SK-N-SH (cell line): ENCODE measurements around the gene DENND6A. TPM values are rescaled to one million over a fixed set of nuclear protein-coding genes. Genes with fewer than 3 reads are reported as not detected.

Source experiments
- CTCF ChIA-PET: fragments of 300-600, 350-600 bp; formaldehyde crosslinking; extraction: SDS; loops from one replicate; lab custom pipeline; 2021; lab: Yijun Ruan, JAX
- POLR2A ChIA-PET: fragments of 350-600 bp; sonication (Branson Sonifier 250); formaldehyde crosslinking; extraction: SDS; loops from one replicate; lab custom pipeline; 2020; ENCODE audit warnings: antibody characterized with exemption, inconsistent platforms; lab: Yijun Ruan, JAX
- DNase-seq: peaks from one replicate; pipeline ENCODE4 v3.0.0; 2012
- H2AFZ ChIP-seq: fragments of 200-600 bp; sonication (generic); 2 replicates; pipeline ENCODE4 v1.8.1; 2016; ENCODE audit warnings: antibody characterized with exemption, mild to moderate bottlenecking, low read depth
- H3F3A ChIP-seq: fragments of 200-600 bp; sonication (generic); replicated peaks from 2 replicates; pipeline ENCODE3; 2016; ENCODE audit warnings: antibody characterized with exemption, mild to moderate bottlenecking; ENCODE audit not compliant: insufficient read depth
- H3K27ac ChIP-seq, 2 experiments: fragments of 200-500 bp in 1 of 2; fragments of 200-600 bp in 1 of 2; sonication (Bioruptor generic) in 1 of 2; sonication (generic), shearing (Covaris generic) in 1 of 2; 2 replicates each; pipeline versions ENCODE4 v1.5.1 to v1.6.1; 2014 to 2016; ENCODE audit warnings: low read depth in 2 of 2, inconsistent platforms in 1 of 2, low read length in 1 of 2, mild to moderate bottlenecking in 1 of 2, mixed read lengths in 1 of 2
- H3K27me3 ChIP-seq: fragments of 200-600 bp; sonication (generic), shearing (Covaris generic); 2 replicates; pipeline ENCODE4 v1.6.1; 2016; ENCODE audit warnings: mixed run types; ENCODE audit not compliant: insufficient read depth
- H3K36me3 ChIP-seq, 2 experiments: fragments of 200-500 bp in 1 of 2; fragments of 200-600 bp in 1 of 2; sonication (Bioruptor generic) in 1 of 2; sonication (generic) in 1 of 2; replicated peaks in 1 of 2; 2 replicates each; pipeline versions ENCODE3 to v1.5.1; 2014 to 2016; ENCODE audit warnings: low read length in 1 of 2, mild to moderate bottlenecking in 1 of 2; ENCODE audit not compliant: insufficient read depth in 2 of 2, control insufficient read depth in 1 of 2
- H3K4me1 ChIP-seq, 2 experiments: fragments of 200-500 bp in 1 of 2; fragments of 200-600 bp in 1 of 2; sonication (Bioruptor generic) in 1 of 2; sonication (generic), shearing (Covaris generic) in 1 of 2; 2 replicates each; pipeline versions ENCODE4 v1.5.1 to v1.6.1; 2014 to 2016; ENCODE audit warnings: low read depth in 1 of 2, low read length in 1 of 2, mixed run types in 1 of 2; ENCODE audit not compliant: insufficient read depth in 2 of 2, control insufficient read depth in 1 of 2
- H3K4me2 ChIP-seq: fragments of 200-600 bp; sonication (generic), shearing (Covaris generic); 2 replicates; pipeline ENCODE4 v1.6.1; 2017; ENCODE audit warnings: mixed run types
- H3K4me3 ChIP-seq, 2 experiments: fragments of 200-500 bp in 1 of 2; fragments of 200-600 bp in 1 of 2; sonication (Bioruptor generic) in 1 of 2; sonication (generic), shearing (Covaris generic) in 1 of 2; 2 replicates each; pipeline versions ENCODE4 v1.5.1 to v1.8.1; 2014 to 2016; ENCODE audit warnings: low read depth in 2 of 2, inconsistent platforms in 1 of 2, low read length in 1 of 2, mild to moderate bottlenecking in 1 of 2, mixed read lengths in 1 of 2, moderate library complexity in 1 of 2
- H3K79me2 ChIP-seq: fragments of 200-600 bp; sonication (generic); 2 replicates; pipeline ENCODE4 v1.8.1; 2017; ENCODE audit warnings: mild to moderate bottlenecking; ENCODE audit not compliant: insufficient read depth
- H3K9ac ChIP-seq: fragments of 200-600 bp; sonication (generic); 2 replicates; pipeline ENCODE4 v1.6.1; 2017; ENCODE audit warnings: mixed run types
- H3K9me2 ChIP-seq: fragments of 200-600 bp; sonication (generic); 2 replicates; pipeline ENCODE4 v1.6.1; 2017; ENCODE audit warnings: mixed run types
- H3K9me3 ChIP-seq: fragments of 200-600 bp; sonication (generic); 2 replicates; pipeline ENCODE4 v1.6.1; 2017; ENCODE audit warnings: mixed run types, mild to moderate bottlenecking, moderate library complexity
- H4K20me1 ChIP-seq: fragments of 200-600 bp; sonication (generic); 2 replicates; pipeline ENCODE4 v1.6.1; 2017; ENCODE audit warnings: mild to moderate bottlenecking, mixed run types; ENCODE audit not compliant: insufficient read depth
- ELF1 ChIP-seq: IDR thresholded peaks from 2 replicates; pipeline ENCODE4 v1.4.0; 2012
- FOSL2 ChIP-seq: IDR thresholded peaks from 2 replicates; pipeline ENCODE4 v1.4.0; 2012; ENCODE audit warnings: low read depth, mild to moderate bottlenecking, moderate library complexity, borderline replicate concordance
- FOXJ3 ChIP-seq: sonication (generic); formaldehyde crosslinking; IDR thresholded peaks from 2 replicates; pipeline ENCODE4 v1.5.1; 2020; ENCODE audit warnings: mild to moderate bottlenecking, missing genetic modification reagents
- FOXM1 ChIP-seq: IDR thresholded peaks from 2 replicates; pipeline ENCODE4 v1.4.0; 2012; ENCODE audit warnings: low read depth, mild to moderate bottlenecking
- GABPA ChIP-seq: IDR thresholded peaks from 2 replicates; pipeline ENCODE4 v1.4.0; 2012; ENCODE audit warnings: low read depth, mild to moderate bottlenecking
- GATA2 ChIP-seq: sonication (generic); formaldehyde crosslinking; IDR thresholded peaks from 2 replicates; pipeline ENCODE4 v1.5.0; 2020; ENCODE audit warnings: mild to moderate bottlenecking, missing genetic modification reagents
- MXI1 ChIP-seq: IDR thresholded peaks from 2 replicates; pipeline ENCODE4 v1.6.1; 2012; ENCODE audit warnings: mild to moderate bottlenecking, low read depth, low read length, improper control_type of control experiment
- NRF1 ChIP-seq: IDR thresholded peaks from 2 replicates; pipeline ENCODE4 v1.6.1; 2012; ENCODE audit warnings: low read depth, mild to moderate bottlenecking, low read length
- RAD21 ChIP-seq: IDR thresholded peaks from 2 replicates; pipeline ENCODE4 v1.6.1; 2012; ENCODE audit warnings: mild to moderate bottlenecking, low read length
- RCOR1 ChIP-seq: fragments of 150-350 bp; IDR thresholded peaks from 2 replicates; pipeline ENCODE4 v1.6.1; 2017; ENCODE audit warnings: antibody characterized with exemption, low read length
- RFX5 ChIP-seq: IDR thresholded peaks from 2 replicates; pipeline ENCODE4 v1.6.1; 2012; ENCODE audit warnings: mild to moderate bottlenecking, improper control_type of control experiment, low read length
- SMC3 ChIP-seq: IDR thresholded peaks from 2 replicates; pipeline ENCODE4 v1.6.1; 2012; ENCODE audit warnings: low read depth, low read length, improper control_type of control experiment
- TAF1 ChIP-seq: IDR thresholded peaks from 2 replicates; pipeline ENCODE4 v1.6.1; 2012; ENCODE audit warnings: low read depth, mild to moderate bottlenecking, low read length, moderate library complexity, borderline replicate concordance
- TCF12 ChIP-seq: IDR thresholded peaks from 2 replicates; pipeline ENCODE4 v1.4.0; 2012
- YY1 ChIP-seq: IDR thresholded peaks from 2 replicates; pipeline ENCODE4 v1.4.0; 2012; ENCODE audit warnings: low read depth, mild to moderate bottlenecking
- WGBS: methylation state at CpG from one replicate; pipeline ENCODE4 v1.1.6; 2017; ENCODE audit warnings: low lambda C conversion rate; 5-methylcytosine and 5-hydroxymethylcytosine counted together
- polyA plus RNA-seq, 3 experiments: library from polyadenylated mRNA; depleted of rRNA; stranded (reverse); fragments of >200 nt; gene quantifications; 2 replicates each; pipeline ENCODE4 v1.2.3, GENCODE V29; 2012
- TF ChIP-seq, protein P1 (sequence below): fragments of 150-350 bp; IDR thresholded peaks from 2 replicates; pipeline ENCODE4 v1.6.1; 2016; ENCODE audit warnings: mild to moderate bottlenecking, low read depth, low read length
- TF ChIP-seq, protein P2 (sequence below): IDR thresholded peaks from 2 replicates; pipeline ENCODE4 v1.6.1; 2012; ENCODE audit warnings: mild to moderate bottlenecking, low read depth, low read length, moderate library complexity
- TF ChIP-seq, protein P3 (sequence below): fragments of 150-350 bp; IDR thresholded peaks from 2 replicates; pipeline ENCODE4 v1.6.1; 2017; ENCODE audit warnings: antibody characterized with exemption, low read length, low read depth, borderline replicate concordance
- TF ChIP-seq, protein P4 (sequence below): IDR thresholded peaks from 2 replicates; pipeline ENCODE4 v1.4.0; 2012; ENCODE audit warnings: low read depth

The DENND6A gene
- polyA plus RNA-seq, 1 of the 3 experiments (the other 2 are of a cell fraction) = 5.8 TPM

DNA sequence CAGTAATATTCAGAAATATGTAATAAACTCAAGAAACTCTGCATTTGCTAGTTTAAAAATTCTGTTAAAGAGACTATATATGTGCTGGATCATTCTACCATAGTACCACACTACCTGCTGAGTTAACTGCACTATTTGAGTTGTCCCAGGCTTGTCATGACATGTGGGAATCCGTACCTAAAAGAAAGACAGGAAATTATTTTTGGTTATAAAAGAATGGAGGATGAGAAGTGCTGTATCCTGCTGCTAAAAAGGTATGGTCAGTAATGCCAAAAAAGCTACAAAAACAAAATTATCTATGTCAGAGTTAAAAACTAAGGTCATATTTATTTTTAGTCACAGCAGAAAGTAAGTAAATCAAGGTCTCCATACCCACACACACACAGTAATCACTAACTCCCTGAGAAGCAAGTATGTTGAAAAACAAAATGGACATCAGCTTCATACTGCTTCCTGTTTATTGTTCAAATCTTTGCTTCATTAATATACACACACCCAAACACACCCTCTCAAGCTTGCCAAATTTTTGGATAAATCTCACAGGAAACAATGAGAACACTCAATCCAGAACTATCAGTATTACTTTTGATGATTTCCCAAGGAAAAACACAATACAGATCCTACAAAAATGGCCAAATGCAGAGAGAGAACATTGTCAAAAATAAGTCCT lies 33.7 kb downstream of the DENND6A start:
- no peaks in the 10 kb centered on the region for H3K9me2 ChIP-seq
- no peaks in the 10 kb centered on the region for H3K9me3 ChIP-seq
- no peaks in the 10 kb centered on the region for H3K27me3 ChIP-seq
- no peak for TF ChIP-seq GABPA
- TF ChIP-seq, protein P1, sequence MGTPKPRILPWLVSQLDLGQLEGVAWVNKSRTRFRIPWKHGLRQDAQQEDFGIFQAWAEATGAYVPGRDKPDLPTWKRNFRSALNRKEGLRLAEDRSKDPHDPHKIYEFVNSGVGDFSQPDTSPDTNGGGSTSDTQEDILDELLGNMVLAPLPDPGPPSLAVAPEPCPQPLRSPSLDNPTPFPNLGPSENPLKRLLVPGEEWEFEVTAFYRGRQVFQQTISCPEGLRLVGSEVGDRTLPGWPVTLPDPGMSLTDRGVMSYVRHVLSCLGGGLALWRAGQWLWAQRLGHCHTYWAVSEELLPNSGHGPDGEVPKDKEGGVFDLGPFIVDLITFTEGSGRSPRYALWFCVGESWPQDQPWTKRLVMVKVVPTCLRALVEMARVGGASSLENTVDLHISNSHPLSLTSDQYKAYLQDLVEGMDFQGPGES = no peak
- no peak for TF ChIP-seq RCOR1
- TF ChIP-seq FOXM1 = no peak
- no peak for TF ChIP-seq SMC3
- no peak for TF ChIP-seq TAF1
- no peak for TF ChIP-seq ELF1
- ChIA-PET POLR2A (no interaction called here), CTCF (no interaction called here)
- no peak overlapping the region for H3K9ac ChIP-seq
- H3K79me2 ChIP-seq = no peaks in the 10 kb centered on the region; the same call in 1 of the 2 replicates
- no peaks in the 10 kb centered on the region for H3K4me1 ChIP-seq
- 88% methylated on average over 1 of the region's 1 CpG for WGBS
- no peak overlapping the region for H3K4me3 ChIP-seq
- no peak overlapping the region for H2AFZ ChIP-seq
- DNase-seq = no peak
- H3K4me2 ChIP-seq = no peak overlapping the region
- peaks cover 30 to 56% of the 10 kb centered on the region in 2 experiments for H3K36me3 ChIP-seq
- no peaks in the 10 kb centered on the region for H4K20me1 ChIP-seq
- H3K27ac ChIP-seq = no peak overlapping the region
- peaks cover 5% of the 10 kb centered on the region for H3F3A ChIP-seq

DNA sequence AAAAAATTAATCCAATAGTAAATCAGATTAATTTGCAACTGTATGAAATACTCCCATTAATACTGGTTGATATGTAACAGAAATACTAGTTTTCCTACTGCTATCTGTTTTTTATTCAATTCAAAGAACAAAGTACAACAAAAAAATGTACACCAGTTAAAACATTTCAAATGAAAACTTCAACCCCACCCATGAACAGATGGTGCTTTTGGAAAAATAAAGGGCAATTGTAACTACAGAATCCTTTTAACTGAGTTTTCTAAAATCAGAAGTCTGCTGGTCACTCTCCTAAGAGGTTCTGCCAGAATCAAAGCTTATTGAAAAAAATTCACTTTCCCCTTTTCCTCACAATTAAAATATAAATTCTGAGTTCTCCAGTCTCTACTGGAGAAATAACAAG lies 34.3 kb downstream of the DENND6A start:
- POLR2A ChIA-PET = no interaction called here
- DNase-seq = no peak
- H3K4me3 ChIP-seq = no peak overlapping the region
- H3K36me3 ChIP-seq = peaks cover 26 to 56% of the 10 kb centered on the region in 2 experiments
- H3K4me1 ChIP-seq = no peaks in the 10 kb centered on the region
- no peak overlapping the region for H3K4me2 ChIP-seq
- H3K79me2 ChIP-seq = no peaks in the 10 kb centered on the region; the same call in 1 of the 2 replicates
- peaks cover 5% of the 10 kb centered on the region for H3F3A ChIP-seq
- H3K9ac ChIP-seq = no peak overlapping the region
- CTCF ChIA-PET = interaction anchor here (0.7 kb wide), 1 partner anchor 13 kb away, joined by 3 read pairs; no protein-coding TSS in a partner anchor
- H2AFZ ChIP-seq = no peak overlapping the region
- no peak overlapping the region for H3K27ac ChIP-seq
- H3K9me2 ChIP-seq = no peaks in the 10 kb centered on the region
- H3K27me3 ChIP-seq = no peaks in the 10 kb centered on the region
- no peaks in the 10 kb centered on the region for H3K9me3 ChIP-seq
- TF ChIP-seq, protein P1 = no peak
- no peak for TF ChIP-seq GATA2 (CRISPR knock-in tag)
- TF ChIP-seq, protein P2, sequence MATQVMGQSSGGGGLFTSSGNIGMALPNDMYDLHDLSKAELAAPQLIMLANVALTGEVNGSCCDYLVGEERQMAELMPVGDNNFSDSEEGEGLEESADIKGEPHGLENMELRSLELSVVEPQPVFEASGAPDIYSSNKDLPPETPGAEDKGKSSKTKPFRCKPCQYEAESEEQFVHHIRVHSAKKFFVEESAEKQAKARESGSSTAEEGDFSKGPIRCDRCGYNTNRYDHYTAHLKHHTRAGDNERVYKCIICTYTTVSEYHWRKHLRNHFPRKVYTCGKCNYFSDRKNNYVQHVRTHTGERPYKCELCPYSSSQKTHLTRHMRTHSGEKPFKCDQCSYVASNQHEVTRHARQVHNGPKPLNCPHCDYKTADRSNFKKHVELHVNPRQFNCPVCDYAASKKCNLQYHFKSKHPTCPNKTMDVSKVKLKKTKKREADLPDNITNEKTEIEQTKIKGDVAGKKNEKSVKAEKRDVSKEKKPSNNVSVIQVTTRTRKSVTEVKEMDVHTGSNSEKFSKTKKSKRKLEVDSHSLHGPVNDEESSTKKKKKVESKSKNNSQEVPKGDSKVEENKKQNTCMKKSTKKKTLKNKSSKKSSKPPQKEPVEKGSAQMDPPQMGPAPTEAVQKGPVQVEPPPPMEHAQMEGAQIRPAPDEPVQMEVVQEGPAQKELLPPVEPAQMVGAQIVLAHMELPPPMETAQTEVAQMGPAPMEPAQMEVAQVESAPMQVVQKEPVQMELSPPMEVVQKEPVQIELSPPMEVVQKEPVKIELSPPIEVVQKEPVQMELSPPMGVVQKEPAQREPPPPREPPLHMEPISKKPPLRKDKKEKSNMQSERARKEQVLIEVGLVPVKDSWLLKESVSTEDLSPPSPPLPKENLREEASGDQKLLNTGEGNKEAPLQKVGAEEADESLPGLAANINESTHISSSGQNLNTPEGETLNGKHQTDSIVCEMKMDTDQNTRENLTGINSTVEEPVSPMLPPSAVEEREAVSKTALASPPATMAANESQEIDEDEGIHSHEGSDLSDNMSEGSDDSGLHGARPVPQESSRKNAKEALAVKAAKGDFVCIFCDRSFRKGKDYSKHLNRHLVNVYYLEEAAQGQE = no peak
- TF ChIP-seq, protein P3, sequence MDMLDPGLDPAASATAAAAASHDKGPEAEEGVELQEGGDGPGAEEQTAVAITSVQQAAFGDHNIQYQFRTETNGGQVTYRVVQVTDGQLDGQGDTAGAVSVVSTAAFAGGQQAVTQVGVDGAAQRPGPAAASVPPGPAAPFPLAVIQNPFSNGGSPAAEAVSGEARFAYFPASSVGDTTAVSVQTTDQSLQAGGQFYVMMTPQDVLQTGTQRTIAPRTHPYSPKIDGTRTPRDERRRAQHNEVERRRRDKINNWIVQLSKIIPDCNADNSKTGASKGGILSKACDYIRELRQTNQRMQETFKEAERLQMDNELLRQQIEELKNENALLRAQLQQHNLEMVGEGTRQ = no peak
- no peak for TF ChIP-seq NRF1
- no peak for TF ChIP-seq RFX5
- TF ChIP-seq YY1 = no peak
- TF ChIP-seq RAD21 = no peak
- TF ChIP-seq GABPA = no peak
- TF ChIP-seq, protein P4, sequence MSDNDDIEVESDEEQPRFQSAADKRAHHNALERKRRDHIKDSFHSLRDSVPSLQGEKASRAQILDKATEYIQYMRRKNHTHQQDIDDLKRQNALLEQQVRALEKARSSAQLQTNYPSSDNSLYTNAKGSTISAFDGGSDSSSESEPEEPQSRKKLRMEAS = no peak
- no peak for TF ChIP-seq TAF1
- TF ChIP-seq FOSL2 = no peak
- TF ChIP-seq FOXJ3 (CRISPR knock-in tag) = no peak
- no peak for TF ChIP-seq MXI1
- TF ChIP-seq TCF12 = no peak
- H4K20me1 ChIP-seq = no peaks in the 10 kb centered on the region
